Hepatocyte (in vitro differentiated cells): Measurements from ENCODE around the gene APBB2.

Experiments
- CTCF ChIP-seq: fragments of 200-600 bp; sonication (generic); IDR thresholded peaks from 2 replicates; pipeline ENCODE4 v1.5.1; 2016; ENCODE audit warnings: antibody characterized with exemption, mild to moderate bottlenecking; ENCODE audit not compliant: poor library complexity
- EZH2 ChIP-seq: fragments of 200-600 bp; sonication (generic); IDR thresholded peaks from 2 replicates; pipeline ENCODE4 v1.6.1; 2016; ENCODE audit warnings: antibody characterized with exemption, mild to moderate bottlenecking, borderline replicate concordance

DNA sequence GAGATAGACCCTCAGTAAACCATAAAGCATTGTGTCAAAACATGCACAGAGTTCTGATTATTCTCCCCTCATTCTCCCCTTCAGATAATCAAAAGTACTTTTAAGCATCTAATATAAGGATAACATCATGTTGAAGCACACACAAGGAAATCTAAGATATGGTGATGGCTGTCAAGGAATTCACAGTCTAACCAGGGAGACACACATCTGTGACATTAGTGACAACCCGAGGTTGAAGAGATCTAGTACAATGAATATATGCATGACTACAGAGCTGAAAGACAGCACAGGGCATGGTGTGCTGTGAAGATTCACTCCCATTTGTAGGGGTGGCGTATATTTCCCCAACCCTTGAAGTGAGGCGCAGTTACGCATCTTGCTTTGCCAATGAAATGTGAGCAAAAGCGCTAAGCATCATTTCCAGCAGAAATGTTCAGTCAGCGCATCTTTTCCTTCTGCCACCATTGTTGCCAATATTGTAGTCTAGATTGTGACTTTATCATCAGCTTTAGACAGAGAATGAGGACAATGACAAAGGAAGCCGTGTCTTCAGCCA, 342.6 kb downstream of the APBB2 start:
- TF ChIP-seq CTCF (no peak), EZH2 (no peak)
